ENCODE results near the gene NDUFA6.
"Not testable (repeated sequence)": the region's sequence is repeated elsewhere in the genome, so short reads cannot be mapped to it uniquely, and the experiment has no call there.

Gene NDUFA6

DNA sequence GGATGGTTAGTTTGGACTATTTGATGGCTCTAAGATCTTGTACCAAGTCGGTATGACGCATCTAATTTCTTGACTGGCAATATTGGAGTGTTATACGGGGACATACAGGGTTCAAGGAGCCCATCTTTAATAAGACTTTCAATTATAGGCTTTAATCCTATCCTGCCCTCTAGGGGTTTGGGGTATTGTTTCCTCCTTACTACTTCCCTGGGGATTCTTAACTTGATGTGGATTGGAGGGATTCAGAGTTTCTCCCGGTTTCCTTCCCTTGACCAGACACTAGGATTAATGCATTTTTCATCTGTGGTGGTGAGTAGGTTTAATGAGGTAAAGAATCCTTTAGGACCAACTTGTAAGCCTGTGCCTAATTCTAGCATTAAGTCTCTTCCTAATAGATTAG, 21.2 kb upstream of the NDUFA6 start:
- peak; percentile 57 for DNase-seq

DNA sequence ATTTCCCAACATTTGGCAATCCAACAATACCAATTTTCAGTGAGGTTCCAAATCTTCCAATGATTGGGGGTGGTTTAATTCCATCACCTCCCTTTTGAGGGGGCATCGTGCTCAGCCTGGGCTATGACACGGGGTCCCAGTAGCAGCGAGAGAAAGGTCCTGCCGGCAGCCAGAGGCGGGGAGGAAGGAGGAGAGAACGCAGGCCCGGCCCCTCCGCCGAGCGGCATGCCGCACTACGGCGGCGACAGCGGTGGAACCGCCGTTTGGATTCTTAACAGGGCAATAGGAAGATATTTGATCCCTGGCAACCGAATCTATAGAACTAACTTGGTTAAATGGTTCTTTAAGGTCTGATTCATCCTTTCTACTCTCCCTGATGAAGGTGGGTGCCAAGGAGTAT, 18.3 kb upstream of the NDUFA6 start:
- no peak for DNase-seq

DNA sequence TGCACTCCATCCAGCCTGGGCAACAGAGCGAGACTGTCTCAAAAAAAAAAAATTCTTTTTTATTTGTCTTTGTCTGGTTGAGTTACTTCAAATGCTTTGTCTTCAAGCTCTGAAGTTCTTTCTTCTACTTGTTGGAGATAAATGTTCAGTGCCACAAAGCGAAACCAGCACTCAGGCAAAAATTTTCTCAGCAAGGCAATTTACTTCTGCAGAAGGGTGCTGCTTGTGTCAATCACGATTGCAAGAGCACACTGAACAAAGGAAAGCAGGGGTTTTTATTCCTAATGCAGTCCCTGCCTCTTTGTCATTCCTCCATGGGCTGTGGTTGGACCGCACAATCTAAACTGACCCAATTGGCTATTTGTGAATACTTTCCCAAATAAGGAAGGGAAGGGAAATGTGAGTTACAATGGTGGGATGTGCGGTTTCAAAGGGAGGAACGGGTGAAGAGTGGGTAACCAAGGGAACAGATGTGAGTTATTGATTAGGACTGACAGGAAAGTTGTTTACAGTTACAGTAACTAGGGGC, 13.8 kb upstream of the NDUFA6 start:
- DNase-seq, result not testable (repeated sequence)

DNA sequence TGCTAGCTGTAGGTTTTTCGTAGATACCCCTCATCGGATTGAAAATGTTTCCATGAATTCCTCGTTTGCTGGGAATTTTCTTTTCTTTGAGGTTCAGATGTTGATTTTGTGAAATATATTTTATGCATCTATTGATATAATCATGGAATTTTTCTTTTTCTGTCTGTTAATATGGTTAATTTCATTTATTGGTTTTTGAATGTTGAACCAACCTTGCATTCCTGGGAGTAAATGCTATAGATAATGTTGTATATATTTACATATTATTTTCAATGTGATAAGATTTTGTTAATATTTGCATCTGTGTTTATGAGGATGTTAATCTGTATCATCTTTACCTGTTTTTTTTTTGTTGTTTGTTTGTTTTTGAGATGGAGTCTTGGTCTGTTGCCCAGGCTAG, 10.6 kb upstream of the NDUFA6 start:
- no peak for DNase-seq

DNA sequence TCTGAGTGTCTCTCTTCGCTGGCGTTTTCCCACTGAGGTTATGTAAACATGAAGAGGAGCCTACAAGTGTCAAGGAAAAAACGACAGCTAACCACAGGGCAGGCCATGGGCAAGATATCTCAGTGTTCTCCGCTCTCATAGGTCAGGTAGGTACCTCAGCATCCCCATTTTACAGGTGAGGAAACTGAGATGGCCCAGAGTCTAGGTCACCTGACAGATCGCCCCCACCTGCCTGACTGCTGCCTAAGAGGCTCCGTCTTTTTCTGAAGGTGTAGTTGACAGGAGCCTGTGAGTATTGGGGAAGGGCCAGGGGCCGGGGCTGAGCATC, 847 bp upstream of the NDUFA6 start:
- no peak for DNase-seq

DNA sequence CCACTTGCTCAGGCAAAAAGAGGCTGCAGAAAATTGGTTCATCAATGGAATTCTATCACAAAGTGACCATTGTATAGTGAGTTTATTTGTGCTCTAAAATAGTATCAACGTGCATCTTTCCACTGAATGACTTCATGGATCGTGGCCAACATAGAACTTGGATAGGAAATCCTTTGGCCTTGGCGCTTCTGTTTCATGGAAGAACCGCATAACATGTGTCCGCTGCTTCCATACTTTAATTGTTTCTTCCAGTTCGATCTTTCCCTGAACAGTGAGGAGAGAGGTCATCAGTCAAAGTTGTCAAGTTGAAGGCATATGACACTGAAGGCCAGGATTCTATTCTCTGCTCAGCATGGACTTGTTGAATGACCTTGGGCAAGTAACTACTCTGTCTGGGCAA, 4.5 kb downstream of the NDUFA6 start:
- no peak for DNase-seq

DNA sequence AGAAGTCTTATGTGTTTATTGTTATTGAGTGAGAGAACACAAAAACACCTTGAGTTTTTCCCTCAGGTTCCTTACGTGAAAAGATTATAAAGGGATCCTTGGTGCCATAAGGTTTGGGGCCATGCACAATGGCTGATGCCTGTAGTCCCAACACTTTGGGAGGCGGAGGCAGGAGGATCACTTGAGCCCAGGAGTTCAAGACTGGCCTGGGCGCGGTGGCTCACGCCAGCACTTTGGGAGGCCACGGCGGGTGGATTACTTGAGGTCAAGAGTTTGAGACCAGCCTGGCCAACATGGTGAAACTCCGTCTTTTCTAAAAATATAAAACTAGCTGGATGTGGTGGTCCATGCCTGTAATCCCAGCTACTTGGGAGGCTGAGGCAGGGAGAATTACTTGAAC, 5.7 kb downstream of the NDUFA6 start:
- no peak for DNase-seq

DNA sequence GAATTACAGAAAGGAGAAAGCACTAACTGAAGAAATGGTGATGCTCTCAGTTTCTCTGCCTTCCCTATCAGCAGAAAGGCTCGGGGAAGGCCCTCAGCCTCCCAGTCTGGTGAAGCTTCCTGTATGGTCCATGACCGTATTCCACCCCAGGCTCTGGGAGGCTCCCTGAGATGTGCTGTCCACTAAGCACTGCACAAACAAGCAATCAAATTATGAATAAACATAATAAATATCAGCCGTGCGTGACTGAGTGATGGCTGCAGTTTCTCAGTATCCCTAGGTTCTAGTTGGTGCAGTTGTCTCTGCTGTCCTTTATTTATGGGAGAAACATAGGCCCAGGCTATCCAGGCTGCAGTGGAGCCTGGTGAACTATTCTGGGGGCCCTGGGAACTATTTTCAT, 7.5 kb downstream of the NDUFA6 start:
- no peak for DNase-seq

DNA sequence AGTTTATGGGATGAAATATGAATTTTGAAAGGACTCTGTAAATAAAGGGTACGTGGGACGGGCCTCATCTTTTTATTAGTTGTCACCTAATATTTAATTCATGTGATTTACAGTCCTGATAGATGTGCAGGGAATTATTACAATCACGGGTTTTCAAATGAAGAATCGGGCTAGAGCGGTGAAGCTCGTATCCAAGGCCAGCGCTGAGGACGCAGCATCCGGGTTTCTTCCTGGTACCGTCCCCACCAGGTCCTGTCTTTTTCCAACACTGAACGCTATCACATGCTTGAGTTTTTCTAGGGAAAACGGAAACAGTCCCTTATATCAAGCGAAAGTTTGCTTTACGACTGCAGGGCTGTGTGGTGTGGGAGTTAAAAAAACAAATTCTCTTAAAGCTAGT, 10.3 kb downstream of the NDUFA6 start:
- peak; percentile 38 for DNase-seq

DNA sequence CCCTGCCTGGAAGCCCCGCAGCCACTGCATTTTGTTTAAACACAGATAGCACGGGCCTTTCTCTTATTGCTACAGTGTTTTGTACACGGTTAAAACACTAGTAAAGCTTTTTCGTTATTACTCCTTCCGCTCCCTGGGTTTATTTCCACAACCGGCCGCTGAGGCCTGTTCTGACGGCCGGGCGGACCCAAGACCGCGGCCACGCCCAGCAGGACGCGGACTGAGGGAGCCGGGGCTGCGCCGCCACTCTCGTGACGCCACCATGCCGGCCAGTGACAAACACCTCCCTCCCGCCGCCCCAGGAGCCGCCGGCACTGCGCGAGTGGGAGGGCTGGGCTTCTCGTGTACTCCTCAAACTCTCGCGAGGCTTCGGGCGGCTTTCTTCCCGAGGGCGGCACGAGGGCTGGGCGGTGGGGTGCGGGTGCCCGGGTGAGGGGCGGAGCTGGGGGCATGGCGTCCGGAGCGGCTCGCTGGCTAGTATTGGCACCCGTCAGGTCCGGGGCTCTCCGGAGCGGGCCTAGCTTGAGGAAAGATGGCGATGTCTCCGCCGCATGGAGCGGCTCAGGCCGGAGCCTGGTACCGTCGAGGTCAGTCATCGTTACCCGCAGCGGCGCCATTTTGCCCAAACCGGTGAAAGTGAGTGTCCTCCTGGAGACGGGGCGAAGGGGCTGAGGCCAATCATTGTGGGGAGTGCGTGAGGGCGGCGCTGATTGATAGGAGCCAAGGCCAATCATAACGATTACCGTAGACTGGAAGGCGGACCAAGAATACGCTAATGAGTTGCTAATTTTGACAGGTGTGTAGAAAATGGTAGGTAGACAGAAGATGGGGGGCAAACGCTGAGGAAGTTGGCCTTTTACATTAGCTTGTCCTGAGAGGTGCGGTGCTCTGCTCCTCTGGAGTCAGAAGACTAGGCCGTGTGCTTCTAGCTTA, 11.0 kb downstream of the NDUFA6 start, which contains the start of gene SMDT1:
TSS of gene SMDT1 (plus strand) at position 382 of the 933 bp plus-strand sequence. CDS start at position 451, 69 bp downstream.
- DNase-seq, result peak; percentile 98

DNA sequence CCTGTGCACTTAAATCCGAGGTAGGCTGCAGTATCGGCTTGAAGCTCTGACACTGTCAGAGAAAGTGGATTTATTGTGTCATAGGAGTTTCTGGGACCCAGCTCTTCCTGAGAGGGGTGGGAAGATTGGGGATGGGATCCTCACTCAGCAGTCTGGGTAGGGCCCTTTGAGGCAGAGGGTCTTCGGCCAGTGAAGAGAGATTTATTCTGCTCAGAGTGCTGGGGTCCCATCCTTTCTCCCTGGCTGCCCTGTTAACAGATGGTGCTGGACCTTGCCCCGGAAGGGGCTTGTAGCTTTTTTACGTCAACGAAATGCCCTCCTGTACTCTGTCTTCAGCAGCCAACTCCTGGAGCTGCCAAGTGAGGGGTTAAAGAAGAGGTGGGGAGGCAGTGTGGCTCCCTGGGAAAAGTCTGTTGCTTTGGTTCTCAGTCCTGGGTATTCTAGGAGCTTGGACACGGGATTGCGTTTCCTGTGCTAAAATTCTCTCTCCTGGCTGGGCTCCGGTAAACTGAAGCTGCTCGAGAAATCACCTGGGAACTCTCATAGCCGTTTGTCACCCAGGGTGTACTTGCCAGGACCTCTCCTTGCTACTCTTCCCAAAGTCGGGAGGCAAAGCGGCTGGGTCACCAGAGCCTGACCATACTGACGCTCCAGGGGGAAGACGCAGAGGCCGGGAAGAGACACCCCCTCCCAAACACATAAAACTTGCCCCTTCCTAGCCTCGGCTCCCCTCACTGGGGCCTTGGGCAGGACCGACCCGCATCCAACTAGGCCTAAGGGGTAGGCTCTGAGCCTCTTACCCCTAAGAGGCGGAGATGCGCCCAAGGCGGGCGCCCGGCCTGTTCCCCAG, 11.9 kb downstream of the NDUFA6 start:
- no peak for DNase-seq

DNA sequence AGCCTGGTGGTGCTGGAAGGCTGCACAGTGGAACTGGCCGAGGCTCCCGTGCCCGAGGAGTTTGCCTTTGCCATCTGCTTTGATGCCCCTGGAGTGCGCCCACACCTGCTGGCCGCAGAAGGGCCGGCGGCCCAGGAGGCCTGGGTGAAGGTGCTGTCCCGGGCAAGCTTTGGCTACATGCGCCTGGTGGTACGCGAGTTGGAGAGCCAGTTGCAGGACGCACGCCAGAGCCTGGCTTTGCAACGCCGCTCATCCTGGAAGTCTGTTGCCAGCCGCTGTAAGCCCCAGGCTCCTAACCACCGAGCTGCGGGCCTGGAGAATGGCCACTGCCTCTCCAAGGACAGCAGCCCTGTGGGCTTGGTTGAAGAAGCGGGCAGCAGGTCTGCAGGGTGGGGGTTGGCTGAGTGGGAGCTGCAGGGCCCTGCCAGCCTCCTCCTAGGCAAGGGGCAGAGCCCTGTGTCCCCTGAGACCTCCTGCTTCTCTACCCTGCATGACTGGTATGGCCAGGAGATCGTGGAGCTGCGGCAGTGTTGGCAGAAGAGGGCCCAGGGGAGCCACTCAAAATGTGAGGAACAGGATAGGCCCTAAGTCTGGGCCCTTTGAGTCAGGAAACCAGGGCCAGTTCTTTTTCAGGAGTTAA, 13.0 kb downstream of the NDUFA6 start:
- DNase-seq, result no peak

DNA sequence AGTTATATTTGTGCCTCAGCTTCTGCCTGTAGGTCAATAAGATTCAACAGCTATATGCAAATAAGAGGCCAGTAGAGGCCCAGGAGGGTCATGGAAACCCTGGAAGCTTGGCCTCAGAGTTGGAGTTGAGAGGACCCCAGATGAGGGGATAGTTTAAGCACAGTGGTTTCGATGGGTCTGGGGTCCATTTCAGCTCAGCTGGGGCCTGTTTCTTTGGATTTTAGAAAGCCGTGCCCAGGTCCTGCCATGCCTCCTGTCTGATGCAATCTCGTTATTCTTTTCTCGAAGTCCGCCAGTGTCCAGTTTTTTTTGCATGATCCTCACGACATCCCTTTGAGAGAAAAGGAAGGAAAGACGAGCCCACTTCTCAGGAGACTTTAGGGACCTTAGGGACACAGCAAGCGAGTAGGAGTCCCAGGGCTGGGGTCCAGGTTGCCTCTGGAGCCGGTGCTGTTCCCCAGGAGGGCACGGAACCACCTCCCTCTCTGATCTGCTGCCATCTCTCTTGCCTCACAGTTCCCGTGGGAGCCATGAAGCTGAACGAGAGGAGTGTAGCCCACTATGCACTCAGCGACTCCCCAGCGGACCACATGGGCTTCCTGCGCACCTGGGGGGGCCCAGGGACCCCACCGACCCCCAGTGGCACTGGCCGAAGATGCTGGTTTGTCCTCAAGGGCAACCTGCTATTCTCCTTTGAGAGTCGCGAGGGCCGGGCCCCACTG, 13.6 kb downstream of the NDUFA6 start:
- no peak for DNase-seq

DNA sequence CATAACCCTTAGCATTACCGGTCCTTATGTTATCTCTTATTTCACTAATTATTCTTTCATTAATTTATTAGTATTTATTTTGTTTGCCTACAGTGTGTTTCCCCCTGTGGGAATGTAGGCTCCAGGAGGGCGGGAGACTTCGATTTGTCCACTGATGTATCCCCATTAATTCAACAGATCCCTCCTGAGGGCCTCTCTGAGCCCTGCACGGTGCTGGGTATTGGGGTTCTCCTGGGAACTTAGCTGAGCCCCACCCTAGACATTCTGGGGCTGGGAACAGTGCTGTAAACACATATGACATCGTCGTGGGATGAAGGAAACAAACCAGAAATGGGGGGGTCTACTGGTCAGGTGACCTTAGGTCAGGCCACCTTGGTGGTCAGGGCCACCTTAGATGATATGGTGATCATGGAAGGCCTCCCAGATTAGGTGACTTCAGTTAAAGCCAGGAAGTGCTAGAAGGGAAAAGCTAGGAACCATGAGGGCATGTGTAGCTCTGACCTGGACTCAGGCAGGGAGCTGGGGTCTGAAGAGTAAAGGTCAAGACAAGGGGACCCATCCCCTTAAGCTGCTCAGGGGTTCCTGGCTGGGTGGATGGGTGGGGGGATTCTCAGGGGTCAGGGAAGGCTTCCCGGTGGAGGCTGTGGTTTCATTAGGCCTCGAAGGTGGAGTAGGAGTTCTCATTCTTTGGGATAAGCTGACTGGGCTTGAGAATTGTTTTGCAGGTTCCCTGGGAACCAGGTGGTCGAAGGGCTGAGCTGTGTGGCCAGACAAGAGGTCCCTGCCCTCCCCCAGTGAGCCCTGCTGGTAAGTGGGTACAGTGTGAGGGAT, 15.5 kb downstream of the NDUFA6 start:
- DNase-seq, result no peak

DNA sequence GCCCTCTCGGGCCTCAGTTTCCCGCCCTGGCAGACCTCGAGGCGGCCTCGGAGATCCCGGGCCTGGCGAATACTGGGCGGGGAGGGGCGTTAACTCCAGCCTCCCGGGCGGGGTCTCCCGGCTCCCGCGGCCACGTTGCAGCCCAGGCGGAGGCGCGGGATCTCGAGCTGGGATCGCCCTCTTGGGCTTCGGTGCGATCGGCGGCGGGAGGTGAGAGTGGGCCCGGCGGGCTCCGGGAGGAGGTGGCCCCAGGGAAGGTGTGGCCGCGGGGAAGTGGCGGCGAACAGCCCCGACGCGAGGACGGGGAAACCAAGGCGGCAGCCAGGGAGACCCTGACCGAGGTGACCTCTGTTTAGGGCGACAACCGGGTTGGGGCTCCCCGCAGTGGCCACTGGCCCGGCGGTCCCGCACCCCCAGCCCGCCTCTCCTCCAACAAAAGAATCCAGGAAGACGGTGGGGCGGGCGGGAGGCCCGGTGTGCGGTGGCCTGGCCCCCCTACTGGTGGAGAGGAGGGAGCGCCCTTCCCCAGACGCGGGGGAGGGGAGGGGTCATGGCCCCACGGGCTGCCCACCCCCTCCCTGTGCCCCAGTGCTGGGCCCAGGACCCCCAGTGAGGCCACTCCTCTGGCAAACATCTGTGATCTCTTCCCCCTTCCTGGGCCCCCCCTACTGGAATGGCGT, 16.3 kb downstream of the NDUFA6 start, which contains the start of gene PHETA2:
TSS of gene PHETA2 (plus strand) at position 117 of the 680 bp plus-strand sequence. CDS start 3,046 bp downstream, outside the sequence.
- no peak for DNase-seq

DNA sequence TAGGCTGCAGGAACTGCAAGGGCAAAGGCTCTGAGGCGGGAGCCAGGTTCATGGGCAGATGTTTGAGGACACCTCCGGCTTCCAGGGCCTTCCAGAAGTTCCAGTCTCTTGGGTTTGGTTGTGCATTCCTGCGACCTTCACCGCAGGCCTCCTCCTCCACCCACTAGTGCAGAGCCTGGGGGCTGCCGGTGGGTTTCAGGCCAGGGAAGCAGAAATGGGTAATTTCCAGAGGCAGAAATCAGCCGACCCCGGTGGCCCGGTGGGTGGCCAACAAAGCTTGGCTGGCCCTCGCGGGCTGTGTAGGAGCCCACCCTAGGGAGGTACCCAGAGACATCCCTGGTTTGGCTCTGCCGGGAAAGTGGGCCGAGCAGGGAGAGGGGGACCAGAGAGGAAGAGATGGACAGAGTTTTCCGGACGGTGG, 16.9 kb downstream of the NDUFA6 start:
- no peak for DNase-seq

DNA sequence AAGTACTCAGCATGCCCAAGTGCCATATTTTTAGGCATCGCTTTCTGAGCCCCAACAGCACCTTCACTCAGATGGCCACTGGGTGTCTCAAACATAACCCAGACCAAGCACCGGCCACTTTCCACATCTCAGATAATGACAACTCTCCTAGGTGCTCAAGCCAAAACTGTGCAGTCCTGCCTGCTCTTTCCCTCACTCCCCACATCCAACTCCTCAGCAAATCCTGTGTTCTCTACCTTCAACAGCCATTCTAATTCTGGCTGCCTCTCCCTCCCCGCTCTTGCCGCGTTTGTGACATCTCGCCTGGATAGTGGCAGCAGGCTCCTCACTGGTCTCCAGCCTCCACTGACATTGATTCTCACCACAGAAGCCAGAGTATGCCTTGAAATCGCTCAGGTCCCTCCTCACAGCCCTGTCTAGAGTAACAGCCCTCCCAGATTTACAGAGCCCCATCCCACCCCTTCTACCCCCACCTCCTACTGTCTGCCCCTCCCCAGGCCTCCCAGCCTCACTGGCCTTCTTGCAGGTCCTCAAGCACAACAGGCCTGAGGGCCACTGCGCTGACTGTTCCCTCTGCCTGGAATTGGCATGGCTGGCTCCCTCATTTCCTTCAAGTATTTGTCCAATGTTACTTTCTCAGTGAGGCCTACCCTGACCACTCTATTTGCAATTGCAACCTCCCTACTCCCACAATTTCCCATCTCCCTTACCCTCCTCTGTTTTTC, 17.8 kb downstream of the NDUFA6 start:
- DNase-seq, result no peak

DNA sequence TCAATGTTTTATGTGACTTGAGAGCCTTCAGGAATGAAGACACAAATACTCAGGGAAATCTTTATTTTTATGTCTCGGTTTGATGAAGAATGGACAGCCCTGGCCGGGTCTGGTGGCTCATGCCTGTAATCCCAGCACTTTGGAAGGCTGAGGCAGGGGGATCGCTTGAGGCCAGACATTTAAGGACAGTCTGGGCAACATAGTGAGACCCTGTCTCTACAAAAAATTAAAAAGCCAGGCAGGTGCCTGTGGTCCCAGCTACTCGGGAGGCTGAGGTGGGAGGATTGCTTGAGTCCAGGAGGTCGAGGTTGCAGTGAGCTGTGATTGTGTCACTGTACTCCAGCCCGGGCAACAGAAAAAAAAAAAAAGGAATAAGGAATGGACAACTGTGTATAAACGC, 19.1 kb downstream of the NDUFA6 start:
- not testable (repeated sequence) for DNase-seq

DNA sequence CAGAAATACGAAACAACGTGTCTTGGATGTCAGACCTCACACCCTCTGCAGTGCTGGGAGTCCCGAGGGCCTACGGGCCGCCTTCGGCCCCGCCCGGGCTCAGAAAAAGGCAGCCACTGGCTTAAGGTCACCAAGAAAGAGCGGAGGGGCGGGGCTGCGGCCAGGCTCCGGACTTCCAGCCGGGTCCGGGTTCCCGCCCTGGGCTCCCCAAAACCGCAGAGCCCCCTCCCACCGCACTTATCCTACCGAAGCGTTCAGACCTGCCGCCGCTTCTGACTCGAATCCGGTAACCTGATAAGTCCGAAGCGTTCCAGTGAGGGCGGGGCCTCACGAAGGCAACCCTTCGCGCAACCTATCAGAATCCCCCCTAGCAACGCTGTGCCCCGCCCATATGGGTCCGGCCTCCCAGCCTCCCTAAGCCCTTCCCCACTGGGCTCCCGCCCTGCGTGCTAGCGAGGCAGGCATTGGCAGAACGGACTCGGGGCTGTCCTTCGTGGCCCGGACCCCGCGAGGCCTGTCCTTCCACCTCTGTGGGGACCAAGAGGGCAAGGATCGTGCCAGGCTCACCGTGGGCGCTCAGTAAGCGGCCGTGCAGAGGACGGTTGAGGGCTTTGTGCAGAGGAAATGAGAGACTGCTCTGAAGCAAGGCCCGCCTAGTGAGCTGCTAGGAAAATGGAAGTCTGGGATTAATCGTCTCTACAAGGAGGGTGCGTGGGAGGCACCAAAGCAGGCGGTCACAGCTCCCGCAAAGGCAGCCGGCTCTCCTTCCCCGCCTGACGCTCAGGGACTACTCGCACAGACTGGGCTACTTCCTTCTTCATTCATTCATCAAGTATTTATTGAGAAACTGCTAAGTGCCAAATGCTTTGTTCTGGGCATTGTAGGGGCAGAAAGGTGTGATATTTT, 19.8 kb downstream of the NDUFA6 start, which contains the start of gene NAGA:
TSS of gene NAGA (minus strand) at position 296 of the 906 bp plus-strand sequence. CDS start 515 bp downstream, outside the sequence.
- peak; percentile 98 for DNase-seq
